Ascending aorta (tissue), 2 donors: ENCODE data around the gene PDZRN4. TPM values are rescaled to one million over a fixed set of nuclear protein-coding genes. Genes with fewer than 3 reads are reported as not detected.

Experiments
- DNase-seq, 2 donors: peaks; one replicate each; pipeline ENCODE4 v3.0.0-alpha.2; 2019; ENCODE audit warnings: low spot score in 2 of 2
- H3K27ac ChIP-seq, 2 donors: fragments of 200-600 bp; sonication (generic); one replicate each; pipeline ENCODE4 v1.5.1; 2016 to 2017; ENCODE audit warnings: mild to moderate bottlenecking in 1 of 2
- H3K27me3 ChIP-seq: fragments of 200-600 bp; sonication (generic); one replicate; pipeline ENCODE4 v1.5.1; 2017
- H3K36me3 ChIP-seq, 2 donors: fragments of 200-600 bp; sonication (generic); one replicate each; pipeline ENCODE4 v1.5.1; 2016
- H3K4me1 ChIP-seq, 2 donors: fragments of 200-600 bp; sonication (generic); one replicate each; pipeline ENCODE4 v1.5.1; 2016 to 2017; ENCODE audit warnings: mild to moderate bottlenecking in 1 of 2
- H3K4me3 ChIP-seq, 2 donors: fragments of 200-600 bp; sonication (generic); one replicate each; pipeline ENCODE4 v1.5.1; 2016 to 2017; ENCODE audit warnings: mild to moderate bottlenecking in 1 of 2
- H3K9me3 ChIP-seq, 2 donors: fragments of 200-600 bp; sonication (generic); one replicate each; pipeline ENCODE4 v1.5.1; 2016
- CTCF ChIP-seq, 3 experiments: fragments of 200-600 bp in 2 of 3; fragments of 450-650 bp in 1 of 3; sonication (generic) in 2 of 3; IDR thresholded peaks; one replicate each; pipeline ENCODE4 v1.5.1; 2016 to 2019; ENCODE audit warnings: antibody characterized with exemption in 3 of 3, mild to moderate bottlenecking in 1 of 3, moderate library complexity in 1 of 3
- intact Hi-C: fragments of 100-400 bp; cut with DNase I; formaldehyde crosslinking; loops from one replicate; pipeline ENCODE4 v1.15.1; 2023
- total RNA-seq: library from RNA; depleted of rRNA; stranded (reverse); fragments of >200 nt; gene quantifications from one replicate; pipeline ENCODE4 v1.1.0, GENCODE V29; 2016

The PDZRN4 gene
- total RNA-seq, 1 donor from 2014 or later, result 1.3 TPM

DNA sequence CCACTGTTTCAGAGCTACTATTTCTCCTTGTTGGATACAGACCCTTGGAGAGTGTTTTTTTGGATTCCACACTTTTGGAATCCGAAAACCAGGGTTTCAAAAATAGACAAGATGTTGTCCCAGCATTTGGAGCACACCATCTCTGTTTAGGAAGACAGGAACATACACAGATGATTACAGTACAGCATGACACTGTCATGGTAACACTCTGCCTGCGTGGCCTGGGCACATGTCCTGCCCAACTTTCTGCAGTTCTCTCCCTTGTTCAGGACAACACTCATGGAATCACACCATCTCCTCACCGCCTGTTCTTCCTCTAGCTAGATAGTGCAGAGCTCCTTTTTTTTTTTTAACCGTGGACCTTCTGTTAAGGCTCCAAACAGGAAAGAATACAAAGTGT lies 369.2 kb downstream of the PDZRN4 start:
- Histone ChIP-seq H3K36me3 (no peaks in the 10 kb centered on the region), H3K4me3 (no peak overlapping the region), H3K27ac (no peak overlapping the region), H3K27me3 (no peaks in the 10 kb centered on the region), H3K4me1 (no peaks in the 10 kb centered on the region), H3K9me3 (no peaks in the 10 kb centered on the region)
- DNase-seq, result no peak
- intact Hi-C loops, result no loop called here
- TF ChIP-seq CTCF (IDR thresholded peaks at IDR 0.05), result no peak

- intact Hi-C loops, result no loop called here
Measured at GRCh38 chr12:41558671-41559070, 370.6 kb downstream of the PDZRN4 start.

DNA sequence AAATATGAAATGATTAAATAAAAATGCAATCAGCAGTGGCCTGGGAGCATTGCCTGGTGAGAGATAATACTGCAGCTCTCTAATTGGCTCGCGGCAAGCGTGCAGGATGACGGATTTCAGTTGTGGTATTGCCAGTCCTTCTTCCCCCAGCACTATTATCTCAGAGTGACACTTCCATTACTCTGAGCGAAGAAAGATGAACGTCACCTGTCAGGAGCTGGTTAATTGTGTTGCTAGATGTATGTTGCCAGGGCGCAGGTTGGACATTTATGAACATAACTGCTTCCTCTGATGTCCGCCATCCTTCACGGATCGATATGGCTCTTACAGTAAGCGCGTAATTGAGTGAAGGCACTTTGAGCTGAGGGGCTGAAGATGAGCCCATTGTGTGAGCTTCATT lies 374.9 kb downstream of the PDZRN4 start:
- no peak for TF ChIP-seq CTCF (IDR thresholded peaks at IDR 0.05)
- Histone ChIP-seq H3K4me3 (no peak overlapping the region), H3K4me1 (no peaks in the 10 kb centered on the region), H3K27me3 (no peaks in the 10 kb centered on the region), H3K36me3 (no peaks in the 10 kb centered on the region), H3K27ac (no peak overlapping the region), H3K9me3 (no peaks in the 10 kb centered on the region)
- intact Hi-C loops, result no loop called here
- DNase-seq, result no peak

More at GRCh38 chr12:41558671-41559070, 370.6 kb downstream of the PDZRN4 start:
- no peak for TF ChIP-seq CTCF (IDR thresholded peaks at IDR 0.05)
- H3K9me3 ChIP-seq, result no peaks in the 10 kb centered on the region
- no peaks in the 10 kb centered on the region for H3K36me3 ChIP-seq
- no peaks in the 10 kb centered on the region for H3K4me1 ChIP-seq
- no peaks in the 10 kb centered on the region for H3K27me3 ChIP-seq
- DNase-seq, result no peak
- H3K4me3 ChIP-seq, result no peak overlapping the region
- no peak overlapping the region for H3K27ac ChIP-seq

DNA sequence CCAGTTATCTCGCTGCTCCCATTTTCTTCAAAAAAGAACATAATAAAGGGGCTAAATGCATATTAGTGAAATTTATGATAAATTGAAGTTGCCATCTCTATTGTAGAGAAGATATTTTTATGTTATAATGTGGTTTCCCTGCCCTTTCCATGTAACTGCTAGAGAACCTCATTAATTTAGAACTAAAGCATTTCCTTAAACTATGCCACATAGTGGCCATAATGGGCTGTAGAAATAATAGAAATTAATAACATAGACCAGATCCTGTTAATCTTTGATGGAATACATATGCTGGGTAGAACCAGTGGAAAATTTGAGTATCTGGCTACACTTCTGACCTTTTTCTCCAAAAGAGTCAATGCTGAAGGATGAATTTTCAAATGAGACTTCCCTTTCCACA lies 376.7 kb downstream of the PDZRN4 start:
- Histone ChIP-seq H3K27ac (no peak overlapping the region), H3K27me3 (no peaks in the 10 kb centered on the region), H3K36me3 (no peaks in the 10 kb centered on the region), H3K4me3 (no peak overlapping the region), H3K4me1 (no peaks in the 10 kb centered on the region), H3K9me3 (no peaks in the 10 kb centered on the region)
- DNase-seq, result no peak
- no peak for TF ChIP-seq CTCF (IDR thresholded peaks at IDR 0.05)
- intact Hi-C loops, result no loop called here

DNA sequence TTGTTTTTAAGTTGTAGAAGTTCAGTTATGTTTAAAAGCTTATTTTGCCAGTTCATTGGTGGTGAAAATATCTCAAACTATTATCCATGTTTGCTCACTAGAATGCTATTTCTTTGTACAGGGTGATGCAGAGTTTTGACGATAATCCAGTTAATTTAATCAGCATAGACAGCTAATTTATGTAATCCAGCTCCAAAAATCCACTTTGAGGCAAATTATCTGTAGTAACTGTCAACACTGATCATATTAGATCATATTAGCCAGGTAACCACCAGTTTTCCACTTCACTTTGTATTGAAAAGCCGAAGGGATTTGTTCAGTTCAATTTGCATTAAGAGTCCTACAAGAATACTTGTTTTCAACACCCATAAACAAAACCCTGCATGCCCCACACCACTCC lies 378.6 kb downstream of the PDZRN4 start:
- no peaks in the 10 kb centered on the region for H3K9me3 ChIP-seq
- intact Hi-C loops, result no loop called here
- H3K4me3 ChIP-seq, result no peak overlapping the region
- H3K27me3 ChIP-seq, result no peaks in the 10 kb centered on the region
- H3K27ac ChIP-seq, result no peak overlapping the region
- no peaks in the 10 kb centered on the region for H3K36me3 ChIP-seq
- TF ChIP-seq CTCF (IDR thresholded peaks at IDR 0.05), result no peak
- no peaks in the 10 kb centered on the region for H3K4me1 ChIP-seq
- no peak for DNase-seq

DNA sequence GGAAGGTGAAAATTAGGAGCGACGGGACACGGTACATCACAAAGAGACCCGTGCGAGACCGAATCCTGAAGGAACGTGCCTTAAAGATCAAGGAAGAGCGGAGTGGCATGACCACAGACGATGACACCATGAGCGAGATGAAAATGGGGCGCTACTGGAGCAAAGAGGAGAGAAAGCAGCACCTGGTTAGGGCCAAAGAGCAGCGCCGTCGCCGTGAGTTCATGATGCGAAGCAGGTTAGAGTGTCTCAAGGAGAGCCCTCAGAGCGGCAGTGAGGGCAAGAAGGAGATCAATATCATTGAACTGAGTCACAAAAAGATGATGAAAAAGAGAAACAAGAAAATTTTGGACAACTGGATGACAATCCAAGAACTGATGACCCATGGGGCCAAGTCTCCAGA lies 385.3 kb downstream of the PDZRN4 start:
- TF ChIP-seq CTCF (IDR thresholded peaks at IDR 0.05), result no peak
- Histone ChIP-seq H3K27me3 (no peaks in the 10 kb centered on the region), H3K4me1 (no peaks in the 10 kb centered on the region), H3K4me3 (no peak overlapping the region), H3K27ac (no peak overlapping the region), H3K9me3 (no peaks in the 10 kb centered on the region), H3K36me3 (peaks cover 0 to 8% of the 10 kb centered on the region in 2 donors)
- no peak for DNase-seq
- intact Hi-C loops, result no loop called here
